GM19328 (cell line): ENCODE results near the gene PACS2.

ENCODE experiments used
- ATAC-seq: cut with Tn5 transposase; IDR thresholded peaks from one replicate; pipeline ENCODE4 v1.9.1; 2021; ENCODE audit warnings: mild to moderate bottlenecking, moderate library complexity; ENCODE audit not compliant: unreplicated experiment

Gene PACS2

DNA sequence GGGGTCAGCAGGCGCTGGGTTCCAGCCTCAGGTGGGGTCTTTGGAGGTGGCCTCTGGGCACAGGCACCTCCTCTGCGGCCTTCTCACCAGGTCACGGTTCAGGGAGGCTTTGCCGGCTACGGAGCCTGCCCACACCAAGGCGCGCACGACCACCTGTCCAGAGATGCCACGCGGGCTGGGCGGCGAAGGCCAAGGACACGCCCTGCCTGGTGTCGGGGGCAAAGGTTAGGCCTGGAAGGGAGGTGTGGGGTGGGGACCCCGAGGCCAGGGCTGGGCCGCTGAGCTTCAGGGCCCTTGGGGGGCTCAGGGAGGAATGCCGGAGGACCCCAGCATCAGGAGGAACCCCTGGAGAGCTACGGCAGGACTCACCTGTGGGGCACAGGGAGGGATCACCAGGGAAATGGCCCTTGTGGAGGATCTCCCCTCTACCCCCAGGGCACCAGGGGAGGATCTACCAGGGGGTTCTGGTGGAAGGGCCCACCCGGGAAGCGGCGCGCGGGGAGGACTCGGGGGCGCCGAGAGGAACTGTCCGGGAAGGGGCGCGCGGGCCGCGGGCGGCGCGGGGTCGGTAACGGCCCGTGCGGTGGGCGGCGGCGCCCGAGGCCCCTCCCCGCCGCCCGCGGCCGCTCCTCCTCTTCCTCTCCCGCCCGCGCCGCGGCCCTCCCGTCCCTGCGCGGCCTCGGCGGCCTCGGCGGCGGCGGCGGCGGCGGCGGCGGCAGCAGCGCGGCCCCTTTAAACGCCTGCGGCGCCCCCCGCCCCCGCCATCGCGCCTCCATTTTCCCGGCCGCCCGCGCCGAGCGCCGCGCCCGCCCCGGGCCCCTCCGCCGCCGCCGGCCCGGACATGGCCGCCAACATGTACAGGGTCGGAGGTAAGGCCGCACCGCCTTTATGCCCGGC is 104.9 kb downstream of the PACS2 start, which contains the start of gene MTA1:
TSS of gene MTA1 (plus strand) at position 633 of the 897 bp plus-strand sequence. CDS start at position 842, 209 bp downstream.
- no peak for ATAC-seq

GRCh38 chr14:105420101-105420973 is 105.8 kb downstream of the PACS2 start:
- no peak for ATAC-seq

GRCh38 chr14:105420974-105421674 is 106.6 kb downstream of the PACS2 start:
- ATAC-seq, result no peak

GRCh38 chr14:105421723-105422615 is 107.4 kb downstream of the PACS2 start:
- no peak for ATAC-seq

GRCh38 chr14:105422695-105423487 is 108.3 kb downstream of the PACS2 start:
- no peak for ATAC-seq

DNA sequence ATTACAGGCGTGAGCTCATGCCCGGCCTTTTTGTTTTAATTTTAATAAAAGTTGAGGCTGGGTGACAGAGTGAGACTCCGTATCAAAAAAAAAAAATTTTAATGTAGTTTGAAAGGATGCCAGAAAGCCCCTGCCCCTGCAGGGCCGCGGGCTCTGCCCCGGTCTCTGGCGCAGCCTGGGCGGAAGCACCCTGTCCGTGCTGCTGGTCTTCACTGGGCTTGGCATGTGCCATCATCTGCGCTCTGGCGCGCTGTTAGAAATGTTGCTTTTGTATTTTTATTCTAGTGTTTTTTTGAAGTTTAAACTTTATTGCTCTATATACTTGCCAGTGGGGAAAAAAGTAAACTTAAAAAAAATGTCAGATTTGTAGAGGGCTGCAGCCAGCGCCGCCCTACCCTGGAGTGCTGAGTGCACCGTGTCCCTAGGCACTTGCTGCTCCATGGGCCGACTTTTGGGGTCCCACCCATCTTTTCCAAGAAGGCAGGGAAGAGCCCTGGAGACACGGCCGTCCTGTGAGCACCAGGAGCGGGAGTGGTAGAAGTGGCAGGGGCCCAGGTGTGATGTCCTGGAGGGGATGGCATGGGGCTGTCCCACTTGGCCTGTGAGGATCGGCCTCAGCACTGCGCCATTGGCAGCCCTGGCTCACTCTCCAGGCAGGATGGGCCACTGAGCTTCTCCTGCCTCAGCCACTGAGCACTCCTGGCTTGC is 109.1 kb downstream of the PACS2 start:
- no peak for ATAC-seq

DNA sequence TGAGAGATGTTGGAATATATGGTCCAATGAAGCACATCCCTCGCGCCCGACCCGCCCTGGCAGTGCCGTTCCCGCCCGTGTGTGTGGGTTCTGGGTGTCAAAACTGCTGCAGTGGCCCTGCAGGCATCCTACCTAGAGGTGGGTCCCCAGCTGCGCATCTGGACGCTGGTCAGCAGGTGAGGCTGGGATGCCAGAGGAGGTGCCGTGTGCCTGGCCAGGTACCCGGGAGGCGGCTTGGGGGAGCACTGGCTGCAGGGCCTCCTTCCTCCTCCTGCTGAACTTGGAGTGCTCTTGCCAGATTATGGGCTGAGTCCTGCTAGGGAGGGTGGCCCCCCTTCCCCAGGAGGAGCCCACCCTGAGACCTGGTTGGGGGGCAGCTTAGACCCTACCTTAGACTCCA is 110.3 kb downstream of the PACS2 start:
- no peak for ATAC-seq

- ATAC-seq, result no peak
Measured at GRCh38 chr14:105425823-105426247, 111.3 kb downstream of the PACS2 start.

- no peak for ATAC-seq
Measured at GRCh38 chr14:105426416-105427130, 112.0 kb downstream of the PACS2 start.

DNA sequence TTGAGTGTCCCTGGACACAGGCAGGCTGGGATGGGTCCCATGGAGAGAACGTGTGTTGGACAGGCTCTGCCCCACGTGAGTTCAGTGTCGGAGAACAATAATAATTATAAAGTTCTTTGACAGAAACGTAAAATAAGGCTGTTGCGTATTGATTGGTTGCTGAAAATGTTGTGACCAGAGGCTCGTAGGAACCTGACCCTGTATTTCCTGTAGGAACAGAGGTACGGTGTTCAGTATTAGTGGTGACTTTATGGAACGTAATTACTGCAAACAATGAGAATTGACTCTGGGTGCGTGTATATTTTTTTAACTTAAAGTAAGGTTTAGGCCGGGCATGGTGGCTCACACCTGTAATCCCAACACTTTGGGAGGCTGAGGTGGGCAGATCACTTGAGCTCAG is 112.9 kb downstream of the PACS2 start:
- ATAC-seq, result no peak

- ATAC-seq, result no peak
Measured at GRCh38 chr14:105427936-105428485, 113.5 kb downstream of the PACS2 start.

DNA sequence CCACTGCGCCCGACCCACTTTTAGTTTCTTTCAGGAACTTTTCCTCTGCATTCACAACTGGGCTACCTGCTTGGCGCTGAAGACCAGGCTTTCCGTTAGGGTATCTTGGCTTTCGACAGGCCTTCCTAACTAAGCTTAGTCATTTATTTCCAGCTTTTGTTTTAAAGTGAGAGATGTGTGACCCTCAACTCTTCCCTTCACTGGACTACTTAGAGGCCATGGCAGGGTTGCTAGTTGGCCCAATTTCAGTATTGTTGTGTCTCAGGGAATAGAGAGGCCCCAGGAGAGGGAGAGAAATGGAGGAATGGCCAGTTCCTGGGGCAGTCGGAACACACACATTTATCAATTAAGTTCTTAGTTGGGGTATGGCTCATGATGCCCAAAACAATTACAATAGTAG is 115.5 kb downstream of the PACS2 start:
- no peak for ATAC-seq

GRCh38 chr14:105430565-105430964 is 116.0 kb downstream of the PACS2 start:
- ATAC-seq, result no peak

DNA sequence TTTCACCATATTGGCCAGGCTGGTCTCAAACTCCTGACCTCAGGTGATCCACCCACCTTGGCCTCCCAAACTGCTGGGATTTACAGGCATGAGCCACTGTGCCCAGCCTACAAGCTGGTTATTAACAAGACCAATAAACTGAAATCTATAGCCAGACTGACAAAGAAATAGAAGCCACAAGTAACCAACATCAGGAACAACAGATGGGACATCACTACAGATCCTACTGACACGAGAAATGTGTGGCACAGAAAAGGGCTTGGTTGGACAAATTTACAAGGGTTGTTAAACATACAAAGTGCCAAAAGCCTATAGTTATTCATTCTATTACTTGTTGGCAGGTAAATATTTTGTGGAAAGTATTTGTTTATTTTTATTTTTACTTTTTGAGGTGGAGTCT is 116.7 kb downstream of the PACS2 start:
- no peak for ATAC-seq

- ATAC-seq, result no peak
Measured at GRCh38 chr14:105432657-105433056, 118.1 kb downstream of the PACS2 start.

GRCh38 chr14:105433161-105433605 is 118.6 kb downstream of the PACS2 start:
- ATAC-seq, result no peak

DNA sequence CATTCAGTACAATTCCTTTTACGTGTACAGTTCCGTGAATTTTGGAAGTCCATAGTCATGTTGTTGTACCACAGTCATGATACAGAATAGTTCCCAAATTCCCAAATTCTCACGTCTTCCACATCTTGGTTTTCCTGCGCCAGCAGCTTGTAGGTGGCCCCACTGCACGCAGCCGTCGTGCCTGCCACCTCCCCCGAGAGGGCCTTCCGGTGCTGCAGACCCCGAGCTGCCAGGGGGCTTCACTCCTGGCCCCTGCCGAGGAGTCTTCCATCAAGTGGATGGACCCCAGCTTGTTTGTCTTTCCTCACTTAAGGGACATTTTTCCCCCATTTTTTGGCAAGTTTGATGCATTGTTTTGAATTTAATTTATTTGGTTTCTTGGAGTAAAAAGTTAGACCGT is 121.9 kb downstream of the PACS2 start:
- no peak for ATAC-seq
